ENCODE measurements around the gene MPDU1.
"Not testable (repeated sequence)": the region's sequence is repeated elsewhere in the genome, so short reads cannot be mapped to it uniquely, and the experiment has no call there.

Gene MPDU1

GRCh38 chr17:7580604-7581575, 2.8 kb upstream of the MPDU1 start:
- DNase-seq (ENCODE audit: low read depth) = no peak

DNA sequence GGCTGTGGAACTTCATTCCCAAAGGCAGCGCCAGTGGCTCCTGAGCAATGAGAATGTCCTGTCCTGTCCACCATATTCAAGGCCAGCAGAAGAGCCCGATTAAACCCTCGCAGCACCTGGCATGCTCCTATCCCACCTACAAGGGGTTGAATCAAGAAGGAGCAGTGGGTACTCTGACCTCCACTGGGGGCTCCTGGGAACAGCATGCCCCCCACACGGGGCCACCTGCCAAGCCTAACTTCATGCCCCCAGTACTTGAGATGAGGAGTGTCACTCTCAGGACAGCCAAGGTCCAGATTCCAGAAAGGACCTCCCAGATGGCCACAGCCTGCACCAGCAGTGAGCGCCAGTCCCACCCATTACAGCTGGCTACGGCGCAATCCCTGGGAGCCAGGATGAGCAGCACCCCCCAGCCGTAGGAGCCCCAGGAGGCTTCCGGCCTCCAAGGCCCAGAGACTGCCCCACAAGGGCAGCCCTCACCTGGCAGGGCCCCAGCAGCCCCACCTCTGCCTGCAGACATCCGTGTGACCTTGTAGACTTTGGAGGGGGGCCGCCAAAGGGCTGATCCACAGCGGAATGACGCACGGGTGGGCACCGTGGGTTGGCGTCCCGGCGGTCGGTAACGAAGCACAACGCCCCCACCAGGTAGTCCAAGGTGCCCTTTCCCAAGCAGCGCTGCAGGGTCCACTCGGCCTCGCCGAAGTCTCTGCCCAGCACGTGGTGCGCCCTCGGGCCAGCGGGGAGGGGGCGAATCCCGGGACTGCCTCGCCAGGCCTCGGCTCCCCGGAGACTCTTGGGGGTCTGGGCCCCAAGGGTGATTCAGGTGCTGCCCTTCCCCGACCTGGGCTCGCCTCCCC, 1.0 kb upstream of the MPDU1 start:
- no peak for DNase-seq (ENCODE audit: low read depth)

GRCh38 chr17:7586673-7587419, 3.2 kb downstream of the MPDU1 start:
- DNase-seq (ENCODE audit: low read depth) = no peak

DNA sequence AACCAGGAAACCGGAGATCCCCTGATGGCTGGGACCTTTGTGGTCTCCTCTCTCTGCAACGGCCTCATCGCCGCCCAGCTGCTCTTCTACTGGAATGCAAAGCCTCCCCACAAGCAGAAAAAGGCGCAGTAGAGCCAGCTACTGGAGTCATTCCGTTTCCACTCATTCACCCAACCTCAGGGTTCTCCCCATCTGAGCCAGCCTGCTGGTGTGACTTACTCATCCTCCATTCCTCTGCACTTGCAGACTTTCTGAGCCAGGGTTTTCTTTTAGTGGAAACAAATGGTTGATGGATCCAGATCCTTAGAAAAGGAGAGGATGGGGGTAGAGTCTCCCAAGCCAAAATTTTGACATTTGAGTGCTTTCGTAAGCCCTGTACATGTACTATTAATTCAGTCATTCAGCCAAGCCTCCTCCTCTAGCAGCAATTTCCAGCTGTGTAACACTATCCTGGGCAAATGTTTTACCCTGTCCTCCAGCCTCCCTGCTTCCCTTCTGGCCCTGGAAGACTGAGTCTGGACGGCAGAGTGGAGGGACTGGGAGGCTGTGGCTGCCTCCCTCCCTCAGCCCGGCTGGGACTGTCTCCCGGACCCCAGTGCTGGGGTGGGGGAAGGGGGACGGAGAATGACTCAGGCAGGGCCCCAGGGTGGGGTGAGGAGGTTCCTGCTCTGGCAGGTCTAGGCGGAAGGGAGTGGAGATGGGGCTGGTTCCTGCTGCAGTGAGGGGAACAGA, 3.9 kb downstream of the MPDU1 start:
- DNase-seq (ENCODE audit: low read depth) = no peak

DNA sequence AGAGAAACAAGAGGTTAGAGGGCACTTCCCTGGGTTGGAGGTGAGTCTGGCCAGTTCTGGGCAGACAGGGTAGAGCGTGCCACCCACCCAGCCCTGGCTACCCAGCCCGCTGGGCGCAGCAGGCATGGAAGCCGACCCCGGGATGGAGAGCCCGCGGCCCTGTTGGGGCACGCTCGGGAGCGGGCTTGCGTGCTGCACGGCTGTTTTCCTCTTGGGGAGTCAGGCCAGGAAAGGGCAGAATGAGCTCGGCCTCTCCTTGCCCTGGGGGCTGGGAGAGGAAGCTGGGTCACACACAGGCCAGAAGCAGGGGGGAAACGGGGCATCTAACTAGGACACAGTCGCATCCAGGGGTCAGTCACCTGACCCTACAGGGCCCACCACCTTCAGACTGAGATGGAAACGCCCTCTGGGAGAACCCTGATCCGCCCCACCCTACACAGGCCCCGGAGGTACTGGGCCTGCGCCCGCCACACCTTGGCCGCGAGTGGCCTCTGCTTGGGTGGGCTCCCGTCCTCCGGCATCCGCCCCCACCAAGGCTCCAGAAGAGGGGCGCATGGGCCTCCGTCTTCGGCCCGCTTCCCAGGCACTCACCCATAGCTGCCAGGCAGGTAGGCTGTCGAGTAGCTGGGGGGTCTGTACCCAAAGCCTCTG, 5.0 kb downstream of the MPDU1 start:
- DNase-seq (ENCODE audit: low read depth) = no peak

DNA sequence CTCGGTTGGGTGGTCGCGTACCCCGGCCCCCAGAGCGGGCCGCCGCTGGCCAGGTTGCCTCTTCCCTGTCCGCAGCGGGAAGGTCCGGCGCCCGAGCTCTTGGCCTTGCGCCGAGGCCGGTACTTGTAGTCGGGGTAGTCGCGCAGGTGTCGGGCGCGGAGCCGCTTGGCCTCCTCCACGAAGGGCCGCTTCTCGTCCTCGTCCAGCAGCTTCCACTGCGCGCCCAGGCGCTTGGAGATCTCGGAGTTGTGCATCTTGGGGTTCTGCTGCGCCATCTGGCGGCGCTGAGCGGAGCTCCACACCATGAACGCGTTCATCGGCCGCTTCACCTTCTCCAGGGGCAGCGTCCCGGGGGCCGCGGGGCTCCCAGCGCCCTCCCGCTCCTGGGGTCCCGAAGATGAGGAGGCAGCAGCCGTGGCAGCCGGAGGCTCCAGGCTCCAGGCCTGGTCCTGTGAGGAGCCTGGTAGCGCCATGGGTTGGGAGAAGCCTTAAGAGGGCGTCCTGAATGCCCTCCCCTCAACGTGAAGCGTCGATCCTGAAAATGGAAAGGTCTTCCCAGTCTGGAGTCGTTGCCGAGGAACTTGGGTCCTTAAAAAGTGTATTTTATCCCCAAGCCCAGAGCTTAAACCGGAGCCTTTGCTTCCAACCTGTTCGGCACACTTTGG, 5.7 kb downstream of the MPDU1 start:
- peak; percentile 46 for DNase-seq (ENCODE audit: low read depth)

- no peak for DNase-seq (ENCODE audit: low read depth)
These were observed 6.4 kb downstream of the MPDU1 start, which contains the start of gene SOX15 for GRCh38 chr17:7589891-7590691. Gene SOX15, minus strand, starts transcription at chr17:7590094. Its CDS starts 418 bp downstream, at chr17:7589676.

DNA sequence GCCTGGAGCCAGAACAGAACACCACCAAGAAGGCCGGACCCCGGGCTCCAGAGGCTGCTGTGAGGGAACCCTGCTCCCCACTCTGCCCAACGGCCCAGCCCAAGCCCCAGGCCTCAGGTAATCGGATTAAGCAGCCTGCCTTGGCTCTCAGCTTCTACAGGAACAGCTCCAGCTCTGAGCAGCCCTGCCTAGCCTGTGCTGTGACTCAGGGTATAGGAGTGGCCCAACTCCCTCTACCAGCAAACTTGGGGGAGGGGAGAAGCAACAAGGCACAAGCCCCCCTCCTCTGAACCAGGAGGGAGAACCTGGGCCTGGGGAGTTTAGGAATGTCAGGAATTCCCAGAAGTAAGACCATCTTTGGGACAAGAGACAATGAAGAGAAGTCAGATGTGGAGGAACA, 7.1 kb downstream of the MPDU1 start:
- no peak for DNase-seq (ENCODE audit: low read depth)

GRCh38 chr17:7591596-7591995, 7.9 kb downstream of the MPDU1 start:
- DNase-seq (ENCODE audit: low read depth) = no peak

DNA sequence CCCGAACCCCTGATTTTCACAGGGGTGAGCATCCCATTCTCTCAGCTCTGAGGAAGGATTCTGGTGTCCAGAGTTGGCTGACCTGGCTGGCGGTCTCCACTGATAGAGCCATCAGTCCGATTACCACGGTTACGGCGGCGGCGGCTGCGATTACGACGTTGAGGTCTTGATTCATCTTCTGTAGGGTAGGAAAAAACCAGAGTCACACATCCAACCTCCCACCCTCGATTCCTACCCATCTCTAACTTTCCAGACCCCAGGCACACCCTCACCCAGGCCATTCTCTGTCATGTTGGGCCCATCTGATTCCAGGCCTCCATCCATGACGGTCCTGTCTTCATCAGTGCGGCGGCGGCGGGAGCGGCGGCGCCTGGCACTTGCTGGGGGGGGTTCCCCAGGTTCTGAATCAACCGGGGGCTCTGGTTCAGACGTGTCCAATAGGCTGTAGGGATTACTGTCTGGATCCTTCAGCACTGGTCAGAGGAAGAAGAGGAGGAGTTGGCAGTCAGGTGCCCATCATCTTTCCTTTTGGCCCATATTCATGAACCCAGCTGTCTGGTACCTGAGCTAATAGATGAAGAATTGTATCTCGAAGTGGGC, 8.9 kb downstream of the MPDU1 start:
- DNase-seq (ENCODE audit: low read depth) = no peak

DNA sequence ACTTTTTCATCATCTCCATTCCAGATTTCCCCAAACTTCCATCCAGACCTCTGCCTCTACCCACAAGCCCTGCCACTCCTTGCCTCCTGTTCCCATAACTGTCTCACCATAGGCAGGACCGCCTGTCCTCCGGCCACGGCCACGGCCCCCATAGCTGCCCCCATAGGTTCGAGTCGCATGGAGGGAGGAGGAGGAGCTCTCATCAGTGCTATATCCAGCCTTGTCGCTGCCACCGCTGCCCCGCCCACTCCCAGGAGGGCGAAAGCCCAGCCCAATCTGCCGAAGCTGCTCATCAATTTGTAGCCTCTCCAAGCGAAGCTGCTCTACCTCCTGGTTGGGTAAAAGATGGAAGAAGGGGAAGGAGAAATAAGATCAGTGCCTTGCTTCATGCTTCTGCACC, 9.6 kb downstream of the MPDU1 start:
- no peak for DNase-seq (ENCODE audit: low read depth)

DNA sequence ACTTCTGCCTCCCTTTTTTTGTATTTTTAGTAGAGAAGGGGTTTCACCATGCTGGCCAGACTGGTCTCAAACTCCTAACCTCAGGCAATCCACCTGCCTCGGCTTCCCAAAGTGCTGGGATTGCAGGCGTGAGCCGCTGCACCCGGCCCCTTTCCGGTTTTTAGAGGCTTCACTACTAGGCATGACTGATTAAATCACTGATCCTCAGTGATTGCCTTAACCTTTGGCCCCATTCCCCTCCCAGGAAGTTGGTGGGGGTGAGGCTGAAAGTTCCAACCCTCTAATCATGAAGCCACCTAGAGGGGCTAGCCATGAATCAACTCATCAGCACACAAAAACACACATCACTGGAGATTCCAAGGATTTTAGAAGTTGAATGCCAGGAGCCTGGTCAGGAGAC, 13.9 kb downstream of the MPDU1 start:
- DNase-seq (ENCODE audit: low read depth) = not testable (repeated sequence)

- DNase-seq (ENCODE audit: low read depth) = no peak
These were observed 22.6 kb downstream of the MPDU1 start for GRCh38 chr17:7606280-7606679.

DNA sequence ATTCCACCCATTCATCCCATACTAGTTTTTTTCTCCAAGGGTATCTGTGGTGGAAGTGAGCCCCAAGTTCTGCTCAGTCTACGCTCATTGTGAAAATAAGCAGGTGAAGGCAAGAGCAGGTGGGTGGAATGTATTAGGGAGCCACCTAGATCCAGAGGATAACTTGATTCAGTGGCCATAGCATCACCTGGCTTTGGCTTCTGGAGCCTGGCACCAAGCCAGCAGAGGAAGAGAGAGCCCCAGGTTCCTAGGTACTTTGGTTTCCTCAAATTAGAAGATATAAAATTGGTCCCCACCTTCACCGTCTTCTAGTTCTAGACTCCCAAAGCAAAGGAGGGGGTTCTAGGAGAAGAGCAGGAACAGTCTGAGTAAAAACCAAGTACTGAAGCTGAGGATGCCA, 27.0 kb downstream of the MPDU1 start:
- DNase-seq (ENCODE audit: low read depth) = no peak

DNA sequence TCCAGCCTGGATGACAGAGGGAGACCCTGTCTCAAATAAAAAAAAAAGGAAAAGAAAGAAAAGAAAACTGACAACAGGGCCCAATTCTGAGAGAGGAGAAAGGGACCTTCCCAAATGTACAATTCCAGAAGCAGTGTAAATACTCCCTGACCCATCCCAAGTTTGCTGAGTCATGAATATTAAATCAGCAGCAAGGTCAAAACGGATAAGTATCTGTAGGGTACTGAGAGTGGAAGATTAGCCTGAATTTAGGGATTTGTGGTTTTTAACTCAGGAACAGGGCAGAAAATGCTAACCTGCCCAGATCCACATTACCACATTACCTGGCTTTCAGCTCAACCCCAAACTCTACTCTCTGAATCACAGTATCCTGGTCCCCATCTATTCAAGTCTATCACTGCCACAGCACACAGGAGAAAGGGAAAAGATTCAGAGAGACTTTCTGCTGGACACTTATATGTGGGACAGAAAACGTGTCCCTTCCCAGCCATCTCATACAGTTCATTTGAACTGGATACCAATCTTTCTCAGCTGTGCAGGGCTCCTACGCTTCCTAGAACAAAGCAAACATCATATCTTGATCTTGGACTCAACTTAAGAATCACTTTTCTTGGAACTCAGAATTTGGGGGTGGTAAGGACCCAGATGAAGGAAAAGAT, 28.1 kb downstream of the MPDU1 start:
- no peak for DNase-seq (ENCODE audit: low read depth)

- DNase-seq (ENCODE audit: low read depth) = no peak
These were observed 28.6 kb downstream of the MPDU1 start for GRCh38 chr17:7612294-7612640.

- DNase-seq (ENCODE audit: low read depth) = no peak
These were observed 30.2 kb downstream of the MPDU1 start for GRCh38 chr17:7613769-7614424.
